Activated CD4-positive, alpha-beta T cell treated with anti-CD3 and anti-CD28 coated beads, Interleukin-2, amount 50 U/mL, for 4 hours (primary cell): ENCODE measurements around the gene SAP30BP.
A peak's percentile ranks its signal among the peaks of the same experiment; 100 is the strongest.

Experiments
- DNase-seq, 2 experiments: peaks; one replicate each; pipeline ENCODE4 v3.0.0-alpha.2; 2020

Gene SAP30BP

GRCh38 chr17:75691801-75692626 is 24.9 kb downstream of the SAP30BP start:
- no peak for DNase-seq

- DNase-seq: no peak
Observed at GRCh38 chr17:75692976-75693375, 25.8 kb downstream of the SAP30BP start.

- DNase-seq: no peak
Observed at GRCh38 chr17:75693500-75694481, 26.7 kb downstream of the SAP30BP start.

GRCh38 chr17:75694536-75694935 is 27.4 kb downstream of the SAP30BP start:
- DNase-seq: no peak

GRCh38 chr17:75695141-75695829 is 28.1 kb downstream of the SAP30BP start:
- DNase-seq: no peak

- DNase-seq: no peak
Observed at GRCh38 chr17:75695830-75696271, 28.7 kb downstream of the SAP30BP start.

GRCh38 chr17:75697651-75698291 is 30.6 kb downstream of the SAP30BP start:
- DNase-seq: no peak

GRCh38 chr17:75698659-75699058 is 31.5 kb downstream of the SAP30BP start:
- no peak for DNase-seq

GRCh38 chr17:75701288-75701687 is 34.1 kb downstream of the SAP30BP start:
- DNase-seq: no peak

GRCh38 chr17:75703191-75703590 is 36.1 kb downstream of the SAP30BP start:
- no peak for DNase-seq

- no peak for DNase-seq
Observed at GRCh38 chr17:75703591-75703990, 36.5 kb downstream of the SAP30BP start.

GRCh38 chr17:75704963-75705875 is 38.1 kb downstream of the SAP30BP start:
- no peak for DNase-seq

GRCh38 chr17:75706042-75706728 is 39.0 kb downstream of the SAP30BP start:
- DNase-seq: no peak

GRCh38 chr17:75707079-75707571 is 40.0 kb downstream of the SAP30BP start:
- DNase-seq: no peak

- no peak for DNase-seq
Observed at GRCh38 chr17:75712446-75712845, 45.3 kb downstream of the SAP30BP start.

GRCh38 chr17:75719732-75720131 is 52.6 kb downstream of the SAP30BP start:
- no peak for DNase-seq

GRCh38 chr17:75720656-75721462 is 53.7 kb downstream of the SAP30BP start, which contains the start of gene ITGB4:
ITGB4 (plus strand) TSS chr17:75721459; CDS start chr17:75724704, 3,245 bp downstream.
- DNase-seq: peak; percentile 51 to 59

GRCh38 chr17:75721463-75722011 is 54.4 kb downstream of the SAP30BP start:
- no peak for DNase-seq

- DNase-seq: no peak
Observed at GRCh38 chr17:75722076-75722475, 54.9 kb downstream of the SAP30BP start.
